Fibroblast of mammary gland (primary cell): Measurements from ENCODE around the gene CPED1.

Experiments used
- DNase-seq: peaks from one replicate; pipeline ENCODE4 v3.0.0-alpha.2; 2010; ENCODE audit warnings: low read depth
- H3K4me3 ChIP-seq: 2 replicates; pipeline ENCODE4 v1.5.1; 2011; ENCODE audit warnings: low read depth, mild to moderate bottlenecking, low read length, moderate library complexity; ENCODE audit not compliant: control insufficient read depth
- CTCF ChIP-seq: conservative IDR thresholded peaks from 2 replicates; pipeline ENCODE4 v1.5.1; 2011; ENCODE audit warnings: low read depth, low read length, inconsistent platforms; ENCODE audit not compliant: control insufficient read depth, insufficient read depth

CPED1 gene

DNA sequence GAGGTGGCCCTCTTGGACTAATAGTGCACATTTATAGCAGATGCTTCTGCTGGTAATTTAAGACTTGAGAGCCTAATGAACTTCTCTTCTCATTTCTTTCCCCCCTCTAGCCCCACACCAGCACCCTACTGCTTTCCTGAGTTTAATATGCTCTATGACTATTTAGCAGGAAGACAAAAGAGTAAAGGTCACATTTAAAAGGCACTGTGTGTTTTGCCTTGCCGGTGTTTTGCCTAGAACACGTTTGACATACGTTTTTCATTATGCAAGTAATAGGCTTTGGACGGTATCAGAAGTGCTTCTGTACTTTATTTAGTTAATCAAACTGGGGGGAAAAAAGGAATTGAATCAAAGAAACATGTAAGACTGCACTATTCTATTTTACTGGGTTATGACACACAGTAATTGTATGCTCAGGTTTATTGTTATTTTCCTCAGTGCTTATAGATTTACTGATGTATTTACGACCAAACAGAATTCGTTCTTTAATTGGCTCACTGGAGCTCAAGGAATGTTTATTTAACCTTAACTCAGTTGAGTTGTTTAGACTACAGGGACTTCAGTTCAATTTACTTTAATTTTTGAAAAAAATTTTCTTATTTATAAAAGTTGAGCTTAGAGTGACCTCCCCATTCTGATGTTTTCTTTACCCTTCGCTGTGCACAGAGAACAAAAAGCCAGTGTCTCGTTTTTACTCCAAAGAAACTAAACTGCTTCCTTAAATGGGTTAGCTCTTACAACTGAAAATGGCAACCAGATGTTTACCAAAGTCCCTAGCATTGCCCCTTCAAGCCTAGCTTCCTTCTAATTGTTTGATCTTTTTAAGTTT, 35.4 kb downstream of the CPED1 start:
- no peak overlapping the region for H3K4me3 ChIP-seq
- DNase-seq, result peak; percentile 53
- TF ChIP-seq CTCF, result no peak

DNA sequence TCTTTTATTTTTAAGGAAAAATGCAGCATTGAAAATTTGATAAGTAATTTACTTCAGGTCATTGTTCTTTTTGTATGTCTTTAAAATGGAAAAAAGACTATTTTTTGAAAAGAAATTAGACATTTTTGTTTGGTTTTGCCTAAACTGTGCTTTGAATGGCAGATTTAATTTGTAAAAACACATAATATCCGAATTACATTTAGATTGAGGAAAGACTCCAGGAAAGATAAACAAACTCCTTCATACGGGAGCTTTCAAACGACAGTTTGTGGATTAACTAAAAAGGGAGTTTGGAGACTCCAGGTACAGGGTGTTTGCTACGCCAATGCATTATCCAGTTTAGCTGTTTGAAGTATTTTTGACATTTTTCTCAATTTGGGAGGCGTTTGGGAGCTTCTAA, 36.1 kb downstream of the CPED1 start:
- no peak for DNase-seq
- no peak for TF ChIP-seq CTCF
- no peak overlapping the region for H3K4me3 ChIP-seq

DNA sequence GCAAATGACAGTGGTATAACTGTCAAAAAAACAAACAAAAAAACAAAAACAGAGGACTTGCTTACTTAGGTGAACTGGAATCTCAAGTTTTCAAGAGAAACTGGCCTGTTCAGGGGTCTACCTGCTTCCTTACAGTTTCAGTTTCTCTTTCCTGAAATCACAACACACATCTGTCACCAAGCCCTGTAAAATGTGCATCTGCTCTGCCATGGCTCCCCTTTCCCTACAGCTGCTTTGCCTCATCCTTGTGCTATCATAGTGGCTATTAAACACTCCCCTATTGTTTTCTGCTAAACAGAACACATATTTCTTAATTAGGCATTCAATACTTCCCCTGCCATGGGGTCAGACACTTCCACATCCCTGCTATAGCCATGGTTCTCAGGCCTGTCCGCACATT, 37.6 kb downstream of the CPED1 start:
- no peak for TF ChIP-seq CTCF
- no peak for DNase-seq

DNA sequence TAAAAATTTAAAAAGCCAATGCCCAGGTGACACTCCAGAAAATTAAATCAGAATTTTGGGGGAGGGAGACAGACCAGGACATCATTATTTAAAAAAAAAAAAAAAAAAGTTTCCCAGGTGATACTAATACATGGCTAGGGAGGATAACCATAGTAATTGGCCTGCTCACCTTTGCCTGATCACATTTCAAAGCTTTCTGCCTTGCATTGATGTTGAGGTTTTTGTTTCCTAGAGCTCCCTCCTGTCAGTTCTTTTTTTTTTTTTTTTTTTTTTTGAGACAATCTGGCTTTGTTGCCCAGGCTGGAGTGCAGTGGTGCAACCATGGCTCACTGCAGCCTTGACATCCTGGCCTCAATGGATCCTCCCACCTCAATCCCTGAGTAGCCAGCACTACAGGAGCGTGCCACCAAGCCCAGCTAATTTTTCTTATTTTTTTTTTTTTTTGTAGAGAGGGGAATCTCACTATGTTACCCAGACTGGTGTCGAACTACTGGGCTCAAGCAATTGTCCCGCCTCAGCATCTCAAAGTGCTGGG, 38.1 kb downstream of the CPED1 start:
- no peak for DNase-seq
- no peak overlapping the region for H3K4me3 ChIP-seq

More for the DNA sequence above, 37.6 kb downstream of the CPED1 start:
- no peak overlapping the region for H3K4me3 ChIP-seq

GRCh38 chr7:121027761-121028669, 39.5 kb downstream of the CPED1 start:
- DNase-seq, result peak; percentile 42
- H3K4me3 ChIP-seq, result no peak overlapping the region
- TF ChIP-seq CTCF, result no peak

More for the DNA sequence above, 38.1 kb downstream of the CPED1 start:
- TF ChIP-seq CTCF, result no peak

DNA sequence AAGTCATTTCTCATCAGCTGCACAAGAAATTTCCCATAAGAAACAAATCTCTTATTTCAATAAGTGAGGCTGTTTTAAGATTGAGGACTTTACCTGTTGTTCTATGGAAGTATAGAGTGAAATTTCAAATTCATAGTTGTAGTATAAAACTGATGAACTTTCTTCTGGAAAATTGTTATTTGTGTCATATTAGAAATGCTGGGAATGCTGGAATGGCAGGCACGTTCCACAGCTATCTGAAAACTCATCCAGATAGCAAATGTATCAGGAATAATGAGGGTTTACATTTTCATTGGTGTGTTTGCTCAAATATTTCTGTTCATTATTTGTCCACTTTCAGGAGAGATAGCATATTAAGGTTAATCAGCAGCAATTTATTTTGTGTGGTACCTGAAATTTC, 40.8 kb downstream of the CPED1 start:
- H3K4me3 ChIP-seq, result no peak overlapping the region
- TF ChIP-seq CTCF, result no peak
- no peak for DNase-seq
